Naive thymus-derived CD4-positive, alpha-beta T cell (primary cell): ENCODE data around the gene LAMP1. TPM values are rescaled to one million over a fixed set of nuclear protein-coding genes. Genes with fewer than 3 reads are reported as not detected.
"Not testable (repeated sequence)": the region's sequence is repeated elsewhere in the genome, so short reads cannot be mapped to it uniquely, and the experiment has no call there.

Experiments
- ATAC-seq: fragments of 150-1000 bp; cut with Tn5 transposase; 2 replicates; pipeline ENCODE4 v1.10.0; 2021; ENCODE audit warnings: mild to moderate bottlenecking, moderate library complexity
- CTCF ChIA-PET: fragments of 350-600 bp; sonication (Branson Sonifier 250); formaldehyde crosslinking; loops from one replicate; lab custom pipeline; 2021; ENCODE audit warnings: antibody characterized with exemption; lab: Charles Lee
- POLR2A ChIA-PET: fragments of 350-600 bp; sonication (Branson Sonifier 250); formaldehyde crosslinking; loops from one replicate; lab custom pipeline; 2021; ENCODE audit warnings: antibody characterized with exemption, inconsistent platforms; lab: Charles Lee
- DNase-seq, 9 donors: peaks; one replicate each; pipeline versions ENCODE4 v3.0.0 to v3.0.0-alpha.2; 2020 to 2022; ENCODE audit warnings: mixed read lengths in 1 of 9
- H3K27ac ChIP-seq: one replicate; pipeline ENCODE4 v1.7.0; 2013; ENCODE audit warnings: mild to moderate bottlenecking, low read depth, low read length, moderate library complexity
- H3K27me3 ChIP-seq, 2 donors: one replicate each; pipeline ENCODE4 v1.7.0; 2013; ENCODE audit warnings: low read length in 2 of 2, mild to moderate bottlenecking in 2 of 2, moderate library complexity in 2 of 2; ENCODE audit not compliant: control insufficient read depth in 2 of 2, insufficient read depth in 2 of 2
- H3K36me3 ChIP-seq, 3 experiments: 1 replicate in 2 of 3; 2 replicates in 1 of 3; pipeline ENCODE4 v1.7.0; 2013; ENCODE audit warnings: low read length in 3 of 3, mild to moderate bottlenecking in 3 of 3, moderate library complexity in 1 of 3; ENCODE audit not compliant: insufficient read depth in 3 of 3, control insufficient read depth in 2 of 3
- H3K4me1 ChIP-seq, 2 donors: one replicate each; pipeline ENCODE4 v1.7.0; 2013; ENCODE audit warnings: low read length in 2 of 2, mild to moderate bottlenecking in 2 of 2, moderate library complexity in 1 of 2; ENCODE audit not compliant: control insufficient read depth in 2 of 2, insufficient read depth in 2 of 2
- H3K4me3 ChIP-seq: 2 replicates; pipeline ENCODE4 v1.7.0; 2013; ENCODE audit warnings: mild to moderate bottlenecking, low read length
- H3K9me3 ChIP-seq, 3 experiments: 1 replicate in 2 of 3; 2 replicates in 1 of 3; pipeline ENCODE4 v1.7.0; 2013; ENCODE audit warnings: low read length in 3 of 3; ENCODE audit not compliant: control insufficient read depth in 2 of 3
- H3K27ac Mint-ChIP-seq, 9 donors: one replicate each; pipeline ENCODE4 v1.8.0; 2020 to 2022; ENCODE audit warnings: mixed read lengths in 9 of 9, mild to moderate bottlenecking in 8 of 9, moderate library complexity in 5 of 9, inconsistent platforms in 2 of 9
- H3K27me3 Mint-ChIP-seq, 5 donors: one replicate each; pipeline ENCODE4 v1.8.0; 2021 to 2022; ENCODE audit warnings: mixed read lengths in 5 of 5, mild to moderate bottlenecking in 1 of 5
- H3K36me3 Mint-ChIP-seq, 5 donors: one replicate each; pipeline ENCODE4 v1.8.0; 2020 to 2022; ENCODE audit warnings: mixed read lengths in 5 of 5, mild to moderate bottlenecking in 3 of 5, inconsistent platforms in 1 of 5
- H3K4me1 Mint-ChIP-seq, 7 donors: one replicate each; pipeline ENCODE4 v1.8.0; 2020 to 2022; ENCODE audit warnings: mixed read lengths in 7 of 7, mild to moderate bottlenecking in 3 of 7, inconsistent platforms in 1 of 7
- H3K4me3 Mint-ChIP-seq, 10 donors: one replicate each; pipeline ENCODE4 v1.8.0; 2020 to 2022; ENCODE audit warnings: mild to moderate bottlenecking in 10 of 10, mixed read lengths in 10 of 10, moderate library complexity in 6 of 10, inconsistent platforms in 2 of 10
- H3K9me3 Mint-ChIP-seq, 11 donors: one replicate each; pipeline ENCODE4 v1.8.0; 2020 to 2022; ENCODE audit warnings: mixed read lengths in 11 of 11, mild to moderate bottlenecking in 4 of 11, inconsistent platforms in 1 of 11, moderate library complexity in 1 of 11
- intact Hi-C, 2 donors: fragments of 100-400 bp; cut with micrococcal nuclease; formaldehyde crosslinking; loops; one replicate each; pipeline ENCODE4 v1.15.1; 2023
- microRNA-seq: library from miRNA; unstranded; fragments of <30 nt; microRNA quantifications from one replicate; pipeline ENCODE4 v1.2.0, GENCODE V29; 2022; ENCODE audit warnings: borderline microRNAs expressed
- polyA plus RNA-seq, 2 donors: library from polyadenylated mRNA; unstranded; fragments of 300-500 nt; fragmentation: Illumina TruSeq; gene quantifications; one replicate each; pipeline ENCODE4 v1.2.3, GENCODE V29; 2021
- total RNA-seq, 6 experiments: library from RNA in 5 of 6; stranded (reverse) in 5 of 6; gene quantifications; 1 replicate in 5 of 6; 2 replicates in 1 of 6; pipeline ENCODE4 v1.2.3 and lab custom pipeline; 2021 to 2026

Gene LAMP1
- total and polyA plus RNA-seq, 7 experiments from 2014 or later, result 21.6 to 113 (median 92.7) TPM

DNA sequence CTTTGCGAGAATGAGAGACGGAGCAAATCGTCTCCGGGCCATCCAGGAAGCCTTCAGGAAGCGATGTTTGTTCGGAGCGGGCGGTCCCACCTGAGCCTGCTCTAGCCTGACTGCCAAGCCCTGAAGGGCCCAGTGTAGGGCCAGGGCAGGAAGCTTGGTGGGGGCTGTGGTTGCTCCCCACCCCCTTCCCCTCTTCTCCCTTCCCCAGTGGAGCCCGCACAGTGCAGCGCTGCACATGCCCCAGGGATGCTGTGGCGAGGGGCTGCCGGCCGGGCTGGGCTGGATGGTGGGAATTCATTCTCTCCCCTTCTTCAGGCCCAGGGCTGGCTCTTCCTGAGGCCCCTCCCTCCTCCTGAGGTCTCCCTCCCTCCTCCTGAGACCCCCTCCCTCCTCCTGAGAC lies 74.0 kb downstream of the LAMP1 start:
- Histone ChIP-seq H3K27ac (no peak overlapping the region), H3K36me3 (no peaks in the 10 kb centered on the region), H3K4me3 (no peak overlapping the region), H3K4me1 (no peaks in the 10 kb centered on the region), H3K9me3 (no peaks in the 10 kb centered on the region), H3K27me3 (no peaks in the 10 kb centered on the region)
- Mint-ChIP-seq H3K4me3 (no peak overlapping the region), H3K27ac (no peak overlapping the region), H3K27me3 (peaks cover 0 to 2% (median under 1%) of the 10 kb centered on the region in 5 donors), H3K9me3 (no peaks in the 10 kb centered on the region), H3K4me1 (peaks cover 0 to 2% (median 0%) of the 10 kb centered on the region in 7 donors), H3K36me3 (no peaks in the 10 kb centered on the region)
- intact Hi-C loops, result no loop called here
- ChIA-PET CTCF (no interaction called here), POLR2A (no interaction called here)
- DNase-seq (no peak), ATAC-seq (no peak)

DNA sequence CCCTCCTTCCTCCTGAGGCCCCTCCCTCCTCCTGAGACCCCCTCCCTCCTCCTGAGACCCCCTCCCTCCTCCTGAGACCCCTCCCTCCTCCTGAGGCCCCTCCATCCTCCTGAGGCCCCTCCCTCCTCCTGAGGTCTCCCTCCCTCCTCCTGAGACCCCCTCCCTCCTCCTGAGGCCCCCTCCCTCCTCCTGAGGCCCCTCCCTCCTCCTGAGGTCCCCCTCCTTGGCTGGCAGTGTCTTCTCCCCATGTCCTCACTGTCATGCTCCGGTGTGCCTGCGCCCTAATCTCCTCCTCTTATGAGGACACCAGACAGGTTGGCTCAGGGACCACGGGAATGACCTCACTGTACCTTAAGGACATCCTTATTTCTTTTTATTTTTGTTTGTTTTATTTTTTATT lies 74.7 kb downstream of the LAMP1 start:
- H3K27ac Mint-ChIP-seq, H3K27me3 ChIP-seq, POLR2A ChIA-PET, H3K36me3 ChIP-seq, intact Hi-C loops, H3K4me1 Mint-ChIP-seq, ATAC-seq, DNase-seq, H3K4me3 Mint-ChIP-seq, H3K36me3 Mint-ChIP-seq, H3K27ac ChIP-seq, CTCF ChIA-PET, H3K4me3 ChIP-seq, H3K9me3 Mint-ChIP-seq, H3K27me3 Mint-ChIP-seq, H3K4me1 ChIP-seq, H3K9me3 ChIP-seq: not testable (repeated sequence)

Small RNA genes lying within 50 kb of the gene (microRNA-seq; reads per million reads assigned to microRNA genes)
- not detected for gene MIR8075

Other genes with a start within 250 kb of the LAMP1 start
- gene F7, start 191.4 kb upstream of the LAMP1 start, total RNA-seq, result under 1 TPM in 1 of 5 experiments, not detected in 4; 0.40 TPM
- not detected for gene F7, start 191.4 kb upstream of the LAMP1 start, polyA plus RNA-seq
- gene F10, start 174.4 kb upstream of the LAMP1 start, total RNA-seq, result not detected
- not detected for gene F10, start 174.4 kb upstream of the LAMP1 start, polyA plus RNA-seq
- gene PROZ, start 138.6 kb upstream of the LAMP1 start, total RNA-seq, result under 1 TPM in 1 of 5 experiments, not detected in 4; 0.24 TPM
- gene PROZ, start 138.6 kb upstream of the LAMP1 start, polyA plus RNA-seq, result not detected
- gene PCID2, start 88.6 kb upstream of the LAMP1 start, total RNA-seq, result 10 to 100 TPM; 44.2 to 83.7 (median 77.1) TPM
- 10 to 100 TPM; 62.9 to 84.4 TPM for gene PCID2, start 88.6 kb upstream of the LAMP1 start, polyA plus RNA-seq
- gene CUL4A, start 87.6 kb upstream of the LAMP1 start, total RNA-seq, result 10 to 100 TPM; 69.2 to 94.7 (median 82.3) TPM
- 10 to 100 TPM; 35.0 to 61.2 TPM for gene CUL4A, start 87.6 kb upstream of the LAMP1 start, polyA plus RNA-seq
- gene GRTP1, start 66.9 kb downstream of the LAMP1 start, total RNA-seq, result 1 to 10 TPM in 2 of 5 experiments, under 1 TPM in 2, not detected in 1; 0.44 to 1.4 (median 1.1) TPM
- 1 to 10 TPM; 1.3 to 2.2 TPM for gene GRTP1, start 66.9 kb downstream of the LAMP1 start, polyA plus RNA-seq
- gene ADPRHL1, start 156.2 kb downstream of the LAMP1 start, total RNA-seq, result 1 to 10 TPM in 3 of 5 experiments, under 1 TPM in 2; 0.12 to 2.0 (median 1.5) TPM
- gene ADPRHL1, start 156.2 kb downstream of the LAMP1 start, polyA plus RNA-seq, result under 1 TPM in 1 of 2 donors, not detected in 1; 0.37 TPM
- 10 to 100 TPM; 21.4 to 31.9 (median 23.4) TPM for gene DCUN1D2, start 193.5 kb downstream of the LAMP1 start, total RNA-seq
- 10 to 100 TPM in 1 of 2 donors, 1 to 10 TPM in 1; 6.8 to 12.5 TPM for gene DCUN1D2, start 193.5 kb downstream of the LAMP1 start, polyA plus RNA-seq